Measurements from ENCODE around the gene MGAT5B. TPM values are rescaled to one million over a fixed set of nuclear protein-coding genes. Genes with fewer than 3 reads are reported as not detected.

Gene MGAT5B
- total RNA-seq, 4 donors from 2014 or later = 0.78 to 1.5 (median 0.96) TPM

DNA sequence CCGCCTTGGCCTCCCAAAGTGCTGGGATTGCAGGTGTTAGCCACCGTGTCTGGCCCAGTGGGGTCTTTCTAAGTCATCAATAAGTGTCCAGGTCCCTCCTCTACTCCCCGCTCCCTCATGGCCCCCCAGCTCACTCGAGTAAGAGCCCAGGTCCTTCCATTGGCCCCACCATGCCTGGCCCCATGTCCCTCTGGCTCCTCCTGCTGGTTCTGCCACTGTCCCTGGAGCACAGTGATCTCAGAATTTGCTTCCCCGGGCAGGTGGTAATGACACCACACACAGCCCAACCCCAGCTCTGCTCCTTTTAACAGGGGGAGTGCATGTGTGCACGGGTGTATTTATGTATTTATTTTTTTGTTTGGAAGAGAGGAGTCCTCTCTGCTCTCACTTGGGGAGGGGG is 19.6 kb downstream of the MGAT5B start:
- Histone ChIP-seq H3K27ac (no peak overlapping the region), H3K27me3 (peaks cover 0 to 3% of the 10 kb centered on the region in 2 donors), H3K4me1 (no peaks in the 10 kb centered on the region), H3K36me3 (no peaks in the 10 kb centered on the region), H3K4me3 (no peak overlapping the region), H3K9me3 (no peaks in the 10 kb centered on the region)
- WGBS, 2 donors = 76 to 80% methylated on average over 6 of the region's 6 CpGs
- no peak for DNase-seq (ENCODE audit: low spot score in 2 of 2)
- TF ChIP-seq, protein P1, sequence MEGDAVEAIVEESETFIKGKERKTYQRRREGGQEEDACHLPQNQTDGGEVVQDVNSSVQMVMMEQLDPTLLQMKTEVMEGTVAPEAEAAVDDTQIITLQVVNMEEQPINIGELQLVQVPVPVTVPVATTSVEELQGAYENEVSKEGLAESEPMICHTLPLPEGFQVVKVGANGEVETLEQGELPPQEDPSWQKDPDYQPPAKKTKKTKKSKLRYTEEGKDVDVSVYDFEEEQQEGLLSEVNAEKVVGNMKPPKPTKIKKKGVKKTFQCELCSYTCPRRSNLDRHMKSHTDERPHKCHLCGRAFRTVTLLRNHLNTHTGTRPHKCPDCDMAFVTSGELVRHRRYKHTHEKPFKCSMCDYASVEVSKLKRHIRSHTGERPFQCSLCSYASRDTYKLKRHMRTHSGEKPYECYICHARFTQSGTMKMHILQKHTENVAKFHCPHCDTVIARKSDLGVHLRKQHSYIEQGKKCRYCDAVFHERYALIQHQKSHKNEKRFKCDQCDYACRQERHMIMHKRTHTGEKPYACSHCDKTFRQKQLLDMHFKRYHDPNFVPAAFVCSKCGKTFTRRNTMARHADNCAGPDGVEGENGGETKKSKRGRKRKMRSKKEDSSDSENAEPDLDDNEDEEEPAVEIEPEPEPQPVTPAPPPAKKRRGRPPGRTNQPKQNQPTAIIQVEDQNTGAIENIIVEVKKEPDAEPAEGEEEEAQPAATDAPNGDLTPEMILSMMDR (IDR thresholded peaks at IDR 0.05) = no peak
- no peak for TF ChIP-seq POLR2A (IDR thresholded peaks at IDR 0.05)
- no peak for TF ChIP-seq EP300 (IDR thresholded peaks at IDR 0.05)

DNA sequence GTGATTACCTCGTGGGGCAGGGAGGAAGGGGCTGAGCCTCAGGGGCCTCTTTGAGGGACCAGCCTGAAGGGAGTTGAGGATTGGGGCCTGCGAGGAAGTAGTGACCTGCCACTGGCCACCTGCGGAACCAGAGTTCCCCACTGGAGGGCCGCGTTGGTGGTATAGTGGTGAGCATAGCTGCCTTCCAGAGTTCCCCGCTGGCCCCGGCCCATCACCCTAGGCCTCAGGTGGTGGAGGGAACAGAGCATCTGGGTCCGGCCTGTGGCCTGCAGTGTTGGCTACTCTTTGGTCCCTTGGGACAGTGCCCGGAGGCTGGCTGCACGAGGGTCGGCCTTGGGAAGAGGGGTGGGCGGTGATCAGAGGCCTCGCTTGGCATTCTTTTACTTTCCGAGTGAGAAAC is 20.5 kb downstream of the MGAT5B start:
- no peak overlapping the region for H3K4me3 ChIP-seq
- no peaks in the 10 kb centered on the region for H3K36me3 ChIP-seq
- TF ChIP-seq, protein P1 (IDR thresholded peaks at IDR 0.05) = no peak
- no peak for TF ChIP-seq EP300 (IDR thresholded peaks at IDR 0.05)
- no peak for TF ChIP-seq POLR2A (IDR thresholded peaks at IDR 0.05)
- peaks cover 0 to 3% of the 10 kb centered on the region in 2 donors for H3K27me3 ChIP-seq
- no peak overlapping the region for H3K27ac ChIP-seq
- no peaks in the 10 kb centered on the region for H3K4me1 ChIP-seq
- H3K9me3 ChIP-seq = no peaks in the 10 kb centered on the region
- DNase-seq (ENCODE audit: low spot score in 2 of 2) = no peak
- 60 to 68% methylated on average over 10 to 14 of the region's 14 CpGs for whole genome bisulfite sequencing, 2 donors

DNA sequence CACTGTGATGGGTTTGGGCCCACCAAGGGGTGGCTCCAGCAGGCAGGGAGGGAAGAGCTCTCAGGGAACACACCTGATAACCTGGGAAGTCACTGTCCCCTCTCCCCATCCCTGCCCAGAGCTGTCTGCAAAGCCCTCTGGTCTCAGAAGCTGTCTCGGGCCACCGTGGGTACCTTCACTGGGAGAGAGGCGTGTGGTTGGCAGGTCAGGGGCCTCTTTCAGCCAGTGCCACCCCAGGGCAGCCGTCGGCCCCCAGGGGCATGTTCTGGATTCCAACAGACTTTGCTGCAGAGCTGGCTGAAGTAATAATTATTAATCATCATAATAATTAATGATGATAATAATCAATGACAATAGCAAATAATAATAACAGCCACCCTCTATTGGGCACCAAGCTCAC is 21.1 kb downstream of the MGAT5B start:
- no peak overlapping the region for H3K4me3 ChIP-seq
- H3K4me1 ChIP-seq = no peaks in the 10 kb centered on the region
- TF ChIP-seq POLR2A (IDR thresholded peaks at IDR 0.05) (no peak), EP300 (IDR thresholded peaks at IDR 0.05) (no peak)
- TF ChIP-seq, protein P1 (IDR thresholded peaks at IDR 0.05) = no peak
- peaks cover 0 to 3% of the 10 kb centered on the region in 2 donors for H3K27me3 ChIP-seq
- H3K36me3 ChIP-seq = no peaks in the 10 kb centered on the region
- DNase-seq (ENCODE audit: low spot score in 2 of 2) = no peak
- 72 to 93% methylated on average over 5 of the region's 5 CpGs for WGBS, 2 donors
- no peak overlapping the region for H3K27ac ChIP-seq
- peaks cover 0 to 2% (median 0%) of the 10 kb centered on the region in 4 donors for H3K9me3 ChIP-seq

DNA sequence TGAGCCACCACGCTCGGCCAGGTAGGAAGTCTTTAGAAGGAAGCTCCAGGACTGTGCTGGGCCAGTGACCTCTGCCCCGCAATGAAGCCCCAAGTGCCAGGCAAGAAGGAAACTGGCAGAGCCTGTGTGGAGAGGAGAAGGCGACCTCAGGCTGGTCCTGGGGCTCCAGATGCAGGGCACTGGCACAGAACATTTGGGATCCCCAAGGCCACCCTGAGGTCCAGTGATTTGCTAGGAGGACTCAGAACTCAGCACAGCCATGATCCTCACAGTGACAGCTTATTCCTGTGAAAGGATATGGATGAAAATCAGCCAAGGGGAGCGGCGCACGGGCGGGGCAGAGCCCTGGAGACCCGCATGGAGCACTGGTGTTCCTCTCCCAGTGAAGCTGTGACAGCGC is 24.1 kb downstream of the MGAT5B start:
- 96 to 99% methylated on average over 8 to 10 of the region's 10 CpGs for WGBS, 2 donors
- H3K9me3 ChIP-seq = peaks cover 0 to 11% (median 0%) of the 10 kb centered on the region in 4 donors
- H3K27me3 ChIP-seq = peaks cover 0 to 3% of the 10 kb centered on the region in 2 donors
- TF ChIP-seq EP300 (IDR thresholded peaks at IDR 0.05) (no peak), POLR2A (IDR thresholded peaks at IDR 0.05) (no peak)
- TF ChIP-seq, protein P1 (IDR thresholded peaks at IDR 0.05) = no peak
- H3K4me1 ChIP-seq = no peaks in the 10 kb centered on the region
- no peaks in the 10 kb centered on the region for H3K36me3 ChIP-seq
- no peak for DNase-seq (ENCODE audit: low spot score in 2 of 2)
- no peak overlapping the region for H3K27ac ChIP-seq
- H3K4me3 ChIP-seq = no peak overlapping the region

DNA sequence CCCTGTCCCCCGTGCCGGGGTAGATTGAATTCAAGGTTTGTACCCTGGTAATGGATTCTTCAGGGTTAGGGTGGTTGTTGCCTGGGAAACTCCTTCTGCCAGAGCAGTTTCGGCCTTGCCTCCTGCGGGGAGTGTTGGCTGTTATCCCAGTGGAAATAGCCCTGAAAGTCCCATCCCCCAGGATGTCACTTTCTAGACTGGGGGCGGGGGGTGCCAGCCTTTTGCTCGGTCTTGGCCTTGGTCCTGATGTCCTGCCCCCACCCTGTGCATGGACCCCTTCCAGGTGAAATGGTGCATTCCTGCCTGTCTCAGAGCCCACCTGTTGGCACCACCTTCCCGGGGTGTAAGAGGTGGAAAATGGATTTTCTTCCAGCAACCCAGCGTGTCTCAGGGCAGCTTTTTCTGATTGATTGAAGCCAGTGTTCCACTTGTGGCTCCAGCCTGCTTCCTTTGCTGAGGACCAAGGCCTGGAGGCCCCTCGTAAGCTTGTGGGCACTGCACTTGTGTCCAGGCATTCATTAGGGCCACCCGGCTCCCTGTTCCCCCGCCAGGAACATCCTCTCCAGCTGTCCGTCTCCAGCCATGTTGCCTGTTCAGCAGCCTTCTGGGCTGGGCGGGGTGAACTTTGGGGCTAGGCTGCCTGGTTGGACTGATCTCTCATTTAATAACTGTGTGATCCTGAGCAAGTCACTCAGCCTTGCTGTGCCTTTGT is 25.6 kb downstream of the MGAT5B start:
- Histone ChIP-seq H3K27ac (no peak overlapping the region), H3K4me3 (no peak overlapping the region), H3K9me3 (peaks cover 0 to 11% (median 0%) of the 10 kb centered on the region in 4 donors), H3K27me3 (peaks cover 0 to 3% of the 10 kb centered on the region in 2 donors), H3K4me1 (no peaks in the 10 kb centered on the region), H3K36me3 (no peaks in the 10 kb centered on the region)
- 59 to 79% methylated on average over 10 to 13 of the region's 13 CpGs for WGBS, 2 donors
- no peak for DNase-seq (ENCODE audit: low spot score in 2 of 2)
- no peak for TF ChIP-seq EP300 (IDR thresholded peaks at IDR 0.05)
- TF ChIP-seq, protein P1 (IDR thresholded peaks at IDR 0.05) = no peak
- TF ChIP-seq POLR2A (IDR thresholded peaks at IDR 0.05) = no peak

Measured in tibial nerve (tissue), 4 donors.